Stimulated activated CD4-positive, alpha-beta T cell treated with anti-CD3 and anti-CD28 coated beads, Interleukin-12 subunit alpha, Interleukin-12 subunit beta, amount 100 ng/mL, for 24 hours (primary cell): ENCODE data around the gene MYH9.

Experiments
- DNase-seq, 2 experiments: peaks; one replicate each; pipeline ENCODE4 v3.0.0-alpha.2; 2020; ENCODE audit warnings: low read depth in 2 of 2

MYH9 gene

GRCh38 chr22:36315325-36315724, 72.4 kb downstream of the MYH9 start:
- DNase-seq: no peak

DNA sequence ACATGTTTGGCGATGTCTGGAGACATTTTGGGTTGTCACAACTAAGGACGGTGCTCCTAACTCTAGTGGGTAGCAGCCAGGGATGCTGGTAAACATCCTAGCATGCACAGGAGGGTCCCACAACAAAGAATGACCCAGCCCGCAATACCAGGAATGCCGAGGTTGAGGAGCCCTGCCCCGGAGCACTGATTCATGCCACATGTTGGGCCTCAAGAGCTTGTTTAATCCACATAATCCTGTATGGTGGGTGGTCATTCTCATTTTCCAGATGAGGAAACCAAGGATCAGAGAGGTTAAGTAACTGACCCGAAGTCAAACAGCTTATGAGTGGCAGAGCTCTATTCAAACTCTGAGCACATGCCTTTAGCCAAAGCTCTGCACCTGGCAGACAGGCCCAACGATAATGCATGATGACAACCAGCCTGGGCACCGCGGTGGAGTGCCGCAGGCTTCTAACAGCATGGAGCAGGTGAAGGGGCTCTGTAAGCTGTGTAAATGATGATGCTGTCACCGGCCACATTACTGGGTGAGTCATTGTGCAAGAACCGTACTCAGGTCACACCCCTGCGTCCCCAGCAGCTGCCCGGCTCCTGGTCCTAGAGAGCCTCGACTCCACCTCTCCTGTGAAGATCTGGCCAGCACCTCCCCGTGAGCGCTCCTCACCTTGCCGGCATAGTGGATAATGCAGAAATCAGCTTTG, 76.2 kb downstream of the MYH9 start:
- DNase-seq: no peak

- DNase-seq: no peak
These were observed 78.9 kb downstream of the MYH9 start for GRCh38 chr22:36308880-36309279.

DNA sequence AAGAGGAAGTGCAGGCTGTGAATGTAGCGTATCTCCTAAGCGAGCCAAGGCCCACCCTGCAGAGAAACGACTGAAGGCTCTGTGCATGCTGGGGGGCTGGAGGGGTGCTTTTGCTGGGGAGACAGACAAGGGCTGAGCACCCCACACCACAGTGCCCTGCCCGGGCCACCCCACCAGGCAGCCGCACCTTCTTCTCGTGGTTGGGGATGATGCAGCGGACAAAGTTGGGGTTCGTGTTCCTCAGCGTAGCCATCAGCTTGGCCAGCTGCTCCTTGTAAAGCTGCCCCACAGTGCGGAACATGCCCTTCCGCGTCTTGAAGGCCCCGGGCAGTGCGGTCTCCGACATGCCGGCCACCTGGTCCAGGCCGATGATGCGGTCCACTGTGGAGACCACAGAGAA, 81.5 kb downstream of the MYH9 start:
- DNase-seq: no peak

DNA sequence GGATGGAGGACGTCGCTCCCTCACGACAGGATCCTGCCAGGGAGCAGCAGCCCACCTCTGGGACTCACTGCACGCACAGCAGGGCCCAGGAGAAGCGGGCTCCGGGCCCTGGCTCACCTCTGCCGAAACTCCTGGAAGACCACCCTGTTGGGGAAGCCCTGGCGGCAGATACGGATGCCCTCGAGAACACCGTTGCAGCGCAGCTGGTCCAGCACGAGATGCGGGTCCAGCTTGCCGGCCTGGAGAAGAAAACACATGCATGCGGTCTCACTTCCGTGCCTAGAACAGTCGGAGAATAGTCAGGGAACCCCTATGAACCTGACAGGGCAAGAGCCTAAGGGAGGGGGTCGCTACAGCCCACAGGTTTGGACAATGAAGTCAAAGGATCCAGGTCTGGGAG, 82.0 kb downstream of the MYH9 start:
- no peak for DNase-seq

DNA sequence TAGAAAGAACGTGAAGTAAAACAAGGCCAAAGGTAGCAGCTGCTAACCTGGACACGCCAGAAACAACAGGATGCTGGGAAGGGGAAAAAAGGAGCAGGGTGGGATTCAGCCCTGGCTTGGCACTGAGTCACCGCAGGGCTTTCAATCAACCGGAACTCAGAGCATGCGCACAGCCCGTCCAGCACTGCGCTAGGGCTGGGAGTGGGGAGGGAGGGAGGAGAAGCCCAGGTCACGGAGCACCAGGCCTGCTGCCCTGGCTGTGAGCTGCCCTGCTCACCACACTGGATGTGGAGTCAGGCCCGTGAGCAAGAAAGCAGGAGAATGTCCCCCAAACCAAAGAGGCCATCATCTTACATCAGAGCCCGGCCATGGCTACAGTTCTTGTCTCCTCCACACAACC, 83.3 kb downstream of the MYH9 start:
- DNase-seq: no peak

GRCh38 chr22:36303874-36304273, 83.9 kb downstream of the MYH9 start:
- no peak for DNase-seq

- no peak for DNase-seq
These were observed 84.7 kb downstream of the MYH9 start for GRCh38 chr22:36303115-36303467.

DNA sequence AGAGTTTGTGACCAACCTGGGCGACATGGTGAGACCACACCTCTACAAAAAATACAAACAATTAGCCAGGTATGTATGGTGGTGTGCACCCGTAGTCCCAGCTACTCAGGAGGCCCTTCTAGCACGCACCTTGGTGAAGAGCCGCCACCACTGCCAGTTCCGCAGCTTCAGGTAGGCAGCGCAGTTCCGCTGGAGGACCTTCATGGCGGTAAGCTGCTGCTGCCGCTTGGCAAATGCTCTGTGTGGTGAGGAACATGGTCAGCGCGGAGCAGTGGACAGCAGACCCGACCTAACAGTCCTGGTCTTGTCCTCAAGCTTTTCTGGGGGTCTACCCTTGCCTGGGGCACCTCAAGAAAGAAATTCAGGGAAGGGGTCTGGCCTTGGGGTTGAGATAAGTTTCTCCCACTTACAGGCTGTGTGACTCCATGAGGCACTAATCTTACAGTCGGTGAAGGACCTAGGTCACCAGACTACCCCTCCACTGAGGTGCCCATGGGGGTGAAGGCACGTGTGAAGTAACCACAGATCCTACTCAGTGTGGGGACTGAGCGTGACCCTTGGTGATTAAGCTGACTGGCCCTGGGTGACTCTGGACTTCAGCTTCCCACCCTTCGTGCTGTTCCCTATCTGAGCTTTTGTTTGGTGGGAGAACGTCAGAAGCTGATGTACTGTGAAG, 85.2 kb downstream of the MYH9 start:
- DNase-seq: no peak

- DNase-seq: no peak
These were observed 85.9 kb downstream of the MYH9 start for GRCh38 chr22:36301851-36302250.

DNA sequence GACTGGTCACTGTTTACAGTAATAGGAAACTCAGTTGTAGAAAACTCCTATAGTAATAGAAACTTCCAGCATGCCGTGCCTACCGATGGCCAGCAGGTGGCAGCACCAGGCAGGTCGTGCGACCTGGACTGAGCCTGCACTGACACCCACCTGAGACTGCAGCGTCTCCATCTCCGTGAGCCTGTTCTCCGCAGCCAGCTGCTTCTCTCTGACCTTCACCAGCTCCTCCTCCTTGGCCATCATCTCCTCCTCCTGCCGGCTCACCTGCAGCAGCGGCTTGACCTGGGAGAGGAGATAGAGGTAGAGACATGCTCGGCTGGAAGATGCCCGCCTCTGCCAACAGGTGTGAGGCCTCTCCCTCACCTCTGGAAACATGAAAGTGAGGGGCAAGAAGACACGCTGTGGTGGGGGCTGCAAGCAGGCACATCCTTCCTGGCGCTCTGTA, 86.4 kb downstream of the MYH9 start:
- DNase-seq: peak; percentile 61 to 75

GRCh38 chr22:36300396-36301212, 87.2 kb downstream of the MYH9 start:
- DNase-seq: no peak

- no peak for DNase-seq
These were observed 87.9 kb downstream of the MYH9 start for GRCh38 chr22:36299911-36300310.

DNA sequence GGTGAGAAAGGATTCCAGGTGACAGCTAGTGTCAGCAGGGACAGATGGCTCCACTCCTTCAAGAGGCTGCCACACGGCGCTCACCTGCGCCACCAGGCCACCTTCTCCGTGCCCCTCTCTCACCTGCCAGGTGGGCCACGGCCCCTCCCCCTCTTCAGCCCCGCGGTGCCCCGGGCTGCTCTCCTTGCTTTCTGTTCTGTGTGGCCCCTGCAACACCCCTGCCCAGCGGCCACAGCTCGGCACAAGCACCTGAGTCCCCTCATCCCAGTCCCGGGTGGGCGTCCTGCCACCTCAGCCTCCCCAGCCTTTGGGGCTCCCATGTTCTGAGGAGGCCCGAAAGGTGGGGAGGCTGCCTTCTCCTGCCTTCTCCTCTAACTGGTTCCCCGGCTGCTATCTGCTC, 88.5 kb downstream of the MYH9 start:
- no peak for DNase-seq

DNA sequence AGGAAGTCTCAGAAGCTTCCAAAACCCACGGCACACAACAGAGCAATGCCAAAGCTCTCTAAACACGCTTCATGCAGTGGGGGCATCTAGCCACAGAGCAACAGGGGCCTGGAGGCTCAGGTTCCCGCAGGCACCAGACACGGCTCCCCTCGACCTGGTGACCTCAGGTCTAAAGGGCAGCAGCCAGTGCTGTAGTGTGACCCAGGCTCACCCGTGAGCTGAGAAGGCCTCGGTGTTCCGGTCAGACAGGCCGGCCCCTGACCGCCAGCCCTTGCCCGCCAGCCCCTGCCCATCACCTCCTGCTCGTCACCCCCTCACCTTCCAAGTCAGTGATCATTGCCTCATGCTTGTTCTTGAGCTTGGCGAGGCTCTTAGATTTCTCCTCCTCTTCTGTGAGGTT, 89.2 kb downstream of the MYH9 start:
- DNase-seq: no peak

GRCh38 chr22:36298118-36298517, 89.6 kb downstream of the MYH9 start:
- DNase-seq: no peak

DNA sequence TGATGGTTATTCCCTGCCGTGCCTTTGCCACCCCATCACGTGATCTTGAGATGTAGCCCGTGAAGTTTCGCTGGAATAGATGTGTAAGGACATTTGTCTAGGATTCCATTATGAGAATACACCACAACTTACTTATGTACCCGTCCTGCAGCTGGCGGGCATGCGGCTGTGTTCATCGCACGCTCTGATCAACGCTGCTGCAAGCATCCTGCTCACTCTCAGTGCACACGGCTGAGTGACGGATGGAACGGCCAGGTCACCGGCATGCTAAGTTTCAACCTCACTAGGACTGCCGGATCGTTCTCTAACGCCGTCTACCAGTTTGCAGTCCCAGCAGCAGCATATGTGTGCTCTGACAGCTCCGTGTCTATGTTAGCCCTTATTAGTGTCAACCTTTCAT, 90.2 kb downstream of the MYH9 start:
- no peak for DNase-seq

DNA sequence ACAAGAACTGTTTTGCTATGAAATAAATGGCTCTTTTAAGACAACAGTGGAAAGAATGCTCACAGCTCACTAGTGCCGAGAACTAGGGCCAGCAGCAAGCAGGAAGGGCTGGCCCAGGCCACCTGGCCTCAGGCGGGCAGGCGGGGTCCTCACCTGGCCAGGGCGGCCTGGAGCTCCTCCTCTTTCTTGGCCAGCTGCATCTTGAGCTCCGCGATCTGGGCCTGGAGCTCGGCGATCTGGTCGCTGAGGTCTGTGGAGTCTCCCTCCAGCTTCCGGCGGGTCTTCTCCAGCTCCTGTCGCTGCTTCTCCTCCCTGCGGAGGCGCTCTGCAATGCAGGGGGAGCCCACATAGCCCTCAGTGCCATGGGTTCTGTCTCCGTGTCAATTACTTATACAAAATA, 91.1 kb downstream of the MYH9 start:
- no peak for DNase-seq

DNA sequence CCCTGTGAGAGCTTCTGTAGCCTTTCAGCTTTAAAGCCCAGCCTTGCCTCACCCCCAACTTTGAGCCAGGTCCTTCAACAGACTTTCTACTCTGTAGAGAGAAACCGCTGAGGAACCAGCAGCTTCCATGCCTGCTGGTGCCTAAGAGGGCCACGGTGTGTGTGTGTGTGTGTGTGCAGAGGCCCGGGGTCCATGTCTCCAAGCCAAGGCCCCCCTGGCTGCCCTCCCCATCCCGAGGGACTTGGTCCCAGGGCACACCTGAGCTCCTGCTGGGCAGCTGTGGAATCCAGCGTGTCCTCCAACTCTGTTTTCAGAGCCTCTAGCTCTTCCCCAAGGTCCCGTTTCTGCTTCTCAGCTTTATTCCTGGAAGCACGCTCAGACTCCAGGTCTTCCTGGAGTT, 92.5 kb downstream of the MYH9 start:
- DNase-seq: no peak

DNA sequence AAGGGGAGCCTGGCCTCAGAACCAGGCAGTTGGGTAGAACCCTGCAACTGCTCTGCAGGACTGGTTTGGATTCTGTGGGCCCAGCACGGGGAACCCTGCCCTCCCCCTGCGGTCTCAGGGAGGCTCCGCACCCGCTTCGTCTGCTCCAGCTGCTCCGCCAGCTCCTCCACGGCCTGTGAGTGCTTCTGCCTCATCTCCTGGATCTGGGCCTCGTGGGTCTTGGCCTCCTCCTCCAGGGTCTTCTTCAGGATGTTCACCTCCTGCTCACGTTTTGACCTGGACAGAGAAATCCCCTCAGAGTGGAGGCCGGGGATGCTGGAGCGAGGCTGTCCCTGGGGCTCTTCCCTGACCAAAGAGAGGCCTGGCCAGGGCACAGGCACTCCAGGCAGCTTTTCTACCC, 93.0 kb downstream of the MYH9 start:
- no peak for DNase-seq

- DNase-seq: no peak
These were observed 93.5 kb downstream of the MYH9 start for GRCh38 chr22:36294293-36294620.

DNA sequence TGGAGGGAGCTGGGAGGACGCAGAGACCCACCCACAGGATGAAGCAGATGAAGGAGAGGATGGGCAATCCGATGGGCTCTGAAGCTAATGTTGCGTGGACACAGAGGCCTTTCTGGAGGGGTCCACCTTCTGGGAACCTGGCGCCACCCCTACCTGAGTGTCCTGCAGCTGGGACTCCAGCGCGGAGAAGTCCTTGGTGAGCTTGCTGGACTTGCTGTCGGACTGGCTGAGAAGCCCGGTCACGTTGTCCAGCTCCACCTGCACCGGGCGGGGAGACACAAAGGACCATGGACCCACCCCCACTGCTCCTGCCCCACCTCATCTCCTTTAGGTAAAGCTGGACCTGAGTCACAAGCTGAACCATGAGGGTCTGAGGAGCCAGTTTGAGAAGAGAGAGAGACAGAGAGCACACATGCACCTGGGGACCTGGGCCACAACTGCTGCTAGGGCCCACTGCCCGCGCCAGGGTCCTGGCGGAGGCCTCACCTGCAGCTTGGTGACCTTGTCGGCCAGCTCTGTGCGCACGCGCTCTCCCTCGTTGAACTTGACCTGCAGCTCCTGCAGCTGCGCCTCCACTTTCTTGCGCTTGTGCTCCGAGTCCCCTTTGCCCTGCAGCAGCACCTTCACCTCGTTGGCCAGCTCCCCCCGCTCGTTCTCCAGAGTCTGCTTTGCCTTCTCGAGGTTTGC, 94.0 kb downstream of the MYH9 start:
- no peak for DNase-seq
